ENCODE data around the gene KLHL35.
"Not testable (repeated sequence)": the region's sequence is repeated elsewhere in the genome, so short reads cannot be mapped to it uniquely, and the experiment has no call there.

Gene KLHL35

GRCh38 chr11:75427181-75427580 is 5.8 kb downstream of the KLHL35 start:
- DNase-seq: no peak

GRCh38 chr11:75426720-75427086 is 6.3 kb downstream of the KLHL35 start:
- DNase-seq: no peak

- DNase-seq: no peak
These were observed 7.6 kb downstream of the KLHL35 start for GRCh38 chr11:75425422-75425821.

GRCh38 chr11:75424396-75424795 is 8.6 kb downstream of the KLHL35 start:
- DNase-seq: peak in 1 of 56 donors; percentile 9

GRCh38 chr11:75423721-75424120 is 9.3 kb downstream of the KLHL35 start:
- DNase-seq: no peak

GRCh38 chr11:75422248-75423231 is 10.5 kb downstream of the KLHL35 start:
- DNase-seq: no peak

GRCh38 chr11:75421902-75422247 is 11.1 kb downstream of the KLHL35 start:
- DNase-seq: no peak

- DNase-seq: peak in 33 of 56 donors; percentile 10 to 67 (median 34)
These were observed 11.9 kb downstream of the KLHL35 start for GRCh38 chr11:75421035-75421602.

- no peak for DNase-seq
These were observed 12.6 kb downstream of the KLHL35 start for GRCh38 chr11:75420224-75421034.

GRCh38 chr11:75413864-75414263 is 19.1 kb downstream of the KLHL35 start:
- DNase-seq: no peak

- DNase-seq: not testable (repeated sequence)
These were observed 19.9 kb downstream of the KLHL35 start for GRCh38 chr11:75413146-75413545.

- not testable (repeated sequence) for DNase-seq
These were observed 23.0 kb downstream of the KLHL35 start for GRCh38 chr11:75409971-75410370.

- no peak for DNase-seq
These were observed 24.1 kb downstream of the KLHL35 start for GRCh38 chr11:75408957-75409219.

GRCh38 chr11:75406338-75406777 is 26.6 kb downstream of the KLHL35 start:
- DNase-seq: no peak

GRCh38 chr11:75403983-75404658 is 28.9 kb downstream of the KLHL35 start:
- DNase-seq: no peak

- no peak for DNase-seq
These were observed 30.0 kb downstream of the KLHL35 start for GRCh38 chr11:75403037-75403436.

GRCh38 chr11:75402002-75402773 is 30.8 kb downstream of the KLHL35 start:
- DNase-seq: no peak

- DNase-seq: no peak
These were observed 32.7 kb downstream of the KLHL35 start for GRCh38 chr11:75400146-75400865.

- peak; percentile 53 to 96 (median 86) for DNase-seq
These were observed 33.5 kb downstream of the KLHL35 start, which contains the start of gene RPS3 for GRCh38 chr11:75399344-75400145. Gene RPS3 (plus strand): TSS chr11:75399518. CDS start chr11:75399548, 30 bp downstream.
